Erythroblast (primary cell): ENCODE results near the gene FAM174C.
A peak's percentile ranks its signal among the peaks of the same experiment; 100 is the strongest.

Source experiments
- DNase-seq, 2 experiments: peaks; one replicate each; lab custom pipeline; 2025; lab: John Stamatoyannopoulos, UW
- GATA1 ChIP-seq: IDR thresholded peaks from 2 replicates; pipeline ENCODE4 v1.6.1; 2011; ENCODE audit warnings: low read depth, mild to moderate bottlenecking, control low read depth, low read length, moderate library complexity
- POLR2A ChIP-seq: IDR thresholded peaks from 2 replicates; pipeline ENCODE4 v1.6.1; 2011; ENCODE audit warnings: mild to moderate bottlenecking, low read length

FAM174C gene

GRCh38 chr19:1233115-1233667 is 42.1 kb upstream of the FAM174C start:
- TF ChIP-seq POLR2A (no peak), GATA1 (no peak)
- DNase-seq: no peak

- TF ChIP-seq POLR2A: no peak
- DNase-seq: no peak
Observed at GRCh38 chr19:1234051-1234954, 41.0 kb upstream of the FAM174C start.

- TF ChIP-seq GATA1 (no peak), POLR2A (no peak)
Observed at GRCh38 chr19:1234955-1235380, 40.4 kb upstream of the FAM174C start.

GRCh38 chr19:1235625-1236538 is 39.4 kb upstream of the FAM174C start:
- no peak for TF ChIP-seq GATA1
- no peak for DNase-seq

More at GRCh38 chr19:1234955-1235380, 40.4 kb upstream of the FAM174C start:
- DNase-seq: no peak

GRCh38 chr19:1236576-1236975 is 38.8 kb upstream of the FAM174C start:
- TF ChIP-seq POLR2A: no peak
- no peak for TF ChIP-seq GATA1
- DNase-seq: no peak

- TF ChIP-seq POLR2A: no peak
- TF ChIP-seq GATA1: no peak
- peak; percentile 40 to 58 for DNase-seq
Observed at GRCh38 chr19:1237027-1237659, 38.2 kb upstream of the FAM174C start.

GRCh38 chr19:1237754-1238368 is 37.5 kb upstream of the FAM174C start, which contains the start of gene CBARP:
CBARP (minus strand) TSS chr19:1238005; CDS start chr19:1236100, 1,905 bp downstream.
- peak; percentile 60 to 74 for DNase-seq
- TF ChIP-seq POLR2A: no peak
- no peak for TF ChIP-seq GATA1

GRCh38 chr19:1238369-1239303 is 36.7 kb upstream of the FAM174C start:
- DNase-seq: no peak

GRCh38 chr19:1239420-1239795 is 35.9 kb upstream of the FAM174C start:
- TF ChIP-seq POLR2A (no peak), GATA1 (no peak)
- DNase-seq: no peak

More at GRCh38 chr19:1238369-1239303, 36.7 kb upstream of the FAM174C start:
- TF ChIP-seq GATA1 (no peak), POLR2A (no peak)

GRCh38 chr19:1239796-1240737 is 35.3 kb upstream of the FAM174C start:
- TF ChIP-seq GATA1 (no peak), POLR2A (no peak)
- DNase-seq: peak; percentile 95 to 96

GRCh38 chr19:1240925-1241324 is 34.4 kb upstream of the FAM174C start:
- TF ChIP-seq POLR2A: no peak
- no peak for TF ChIP-seq GATA1
- DNase-seq: no peak
